Testis (tissue), 3 donors: ENCODE measurements around the gene PRR23B. TPM values are rescaled to one million over a fixed set of nuclear protein-coding genes. Genes with fewer than 3 reads are reported as not detected.

ENCODE experiments used
- DNase-seq: peaks from one replicate; pipeline ENCODE4 v3.0.0-alpha.2; 2019
- H3K27ac ChIP-seq, 2 donors: fragments of 200-600 bp; sonication (generic); one replicate each; pipeline ENCODE4 v1.5.1; 2019
- H3K27me3 ChIP-seq: fragments of 200-600 bp; sonication (generic); one replicate; pipeline ENCODE4 v1.5.1; 2019
- H3K36me3 ChIP-seq: fragments of 200-600 bp; sonication (generic); one replicate; pipeline ENCODE4 v1.5.1; 2017; ENCODE audit warnings: low read depth; ENCODE audit errors: missing control alignments
- H3K4me1 ChIP-seq: fragments of 200-600 bp; sonication (generic); one replicate; pipeline ENCODE4 v1.5.1; 2019
- H3K4me3 ChIP-seq, 2 donors: fragments of 200-600 bp; sonication (generic); one replicate each; pipeline ENCODE4 v1.5.1; 2017 to 2019
- H3K9me3 ChIP-seq: fragments of 200-600 bp; sonication (generic); one replicate; pipeline ENCODE4 v1.5.1; 2017
- CTCF ChIP-seq, 3 experiments: fragments of 450-650 bp in 2 of 3; fragments of 200-600 bp in 1 of 3; sonication (generic) in 1 of 3; IDR thresholded peaks; one replicate each; pipeline ENCODE4 v1.5.1; 2016 to 2019; ENCODE audit warnings: antibody characterized with exemption in 3 of 3, mild to moderate bottlenecking in 2 of 3, moderate library complexity in 1 of 3
- POLR2A ChIP-seq: fragments of 450-650 bp; IDR thresholded peaks from one replicate; pipeline ENCODE4 v1.6.1; 2017; ENCODE audit warnings: antibody characterized with exemption, mild to moderate bottlenecking, moderate library complexity
- WGBS, 2 donors: methylation state at CpG; one replicate each; pipeline ENCODE4 v1.1.5; 2018; 5-methylcytosine and 5-hydroxymethylcytosine counted together
- intact Hi-C: fragments of 100-400 bp; cut with DNase I; formaldehyde crosslinking; loops from one replicate; pipeline ENCODE4 v1.15.1; 2023; ENCODE audit warnings: low total_unique reads
- polyA plus RNA-seq: library from polyadenylated mRNA; stranded (reverse); fragments of 350-450 nt; fragmentation: Illumina TruSeq; extraction: RNeasy Lipid Tissue Mini Kit (QIAGEN cat#74804); gene quantifications from one replicate; pipeline ENCODE4 v1.2.3, GENCODE V29; 2014; ENCODE audit warnings: low read depth, low replicate concordance; ENCODE audit not compliant: insufficient read depth
- total RNA-seq, 2 donors: library from RNA; depleted of rRNA; stranded (reverse); fragments of >200 nt; gene quantifications; one replicate each; pipeline ENCODE4 v1.2.3, GENCODE V29; 2016

The PRR23B gene
- total and polyA plus RNA-seq, 3 donors from 2014 or later, result 0.93 to 3.7 (median 1.8) TPM

GRCh38 chr3:138995706-138996105 lies 25.0 kb downstream of the PRR23B start:
- TF ChIP-seq CTCF (IDR thresholded peaks at IDR 0.05) (no peak), POLR2A (no peak)
- H3K36me3 ChIP-seq, result no peaks in the 10 kb centered on the region
- intact Hi-C loops, result no loop called here
- H3K27ac ChIP-seq, result no peak overlapping the region
- H3K27me3 ChIP-seq, result no peaks in the 10 kb centered on the region
- H3K9me3 ChIP-seq, result no peaks in the 10 kb centered on the region
- no peaks in the 10 kb centered on the region for H3K4me1 ChIP-seq
- DNase-seq, result no peak
- WGBS, 2 donors, result 74 to 84% methylated on average over 1 of the region's 1 CpG
- no peak overlapping the region for H3K4me3 ChIP-seq

DNA sequence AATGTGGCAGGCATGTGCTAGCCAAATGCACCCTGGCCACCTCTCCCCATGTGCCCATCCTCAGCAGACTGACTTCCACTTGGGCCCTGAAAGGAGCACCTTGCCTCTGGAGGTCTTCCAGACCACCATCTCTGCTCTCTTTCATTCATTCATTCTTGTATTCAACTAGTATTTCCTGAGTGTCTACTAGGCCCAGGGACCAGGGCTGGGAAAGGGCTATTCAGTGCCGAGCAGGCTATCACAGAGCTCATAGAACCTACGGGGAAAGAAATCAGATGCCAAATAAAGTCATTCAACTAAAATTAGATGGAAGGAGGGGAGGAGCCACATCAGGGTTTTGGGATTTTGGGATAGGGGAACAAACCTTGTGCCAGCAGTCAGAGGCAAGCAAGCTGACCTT lies 33.5 kb downstream of the PRR23B start:
- intact Hi-C loops, result no loop called here
- 78 to 91% methylated on average over 2 of the region's 2 CpGs for WGBS, 2 donors
- TF ChIP-seq POLR2A, result no peak
- TF ChIP-seq CTCF (IDR thresholded peaks at IDR 0.05), result no peak

GRCh38 chr3:138985932-138986331 lies 34.8 kb downstream of the PRR23B start:
- Histone ChIP-seq H3K4me1 (no peaks in the 10 kb centered on the region), H3K36me3 (no peaks in the 10 kb centered on the region), H3K27me3 (no peaks in the 10 kb centered on the region), H3K4me3 (no peak overlapping the region), H3K27ac (no peak overlapping the region), H3K9me3 (no peaks in the 10 kb centered on the region)
- DNase-seq, result no peak
- 50 to 59% methylated on average over 4 of the region's 4 CpGs for WGBS, 2 donors
- no peak for TF ChIP-seq CTCF (IDR thresholded peaks at IDR 0.05)
- no peak for TF ChIP-seq POLR2A
- intact Hi-C loops, result no loop called here

More for the DNA sequence above, 33.5 kb downstream of the PRR23B start:
- H3K4me3 ChIP-seq, result no peak overlapping the region
- no peak overlapping the region for H3K27ac ChIP-seq
- no peaks in the 10 kb centered on the region for H3K9me3 ChIP-seq
- H3K4me1 ChIP-seq, result no peaks in the 10 kb centered on the region
- DNase-seq, result no peak
- H3K27me3 ChIP-seq, result no peaks in the 10 kb centered on the region
- H3K36me3 ChIP-seq, result no peaks in the 10 kb centered on the region

DNA sequence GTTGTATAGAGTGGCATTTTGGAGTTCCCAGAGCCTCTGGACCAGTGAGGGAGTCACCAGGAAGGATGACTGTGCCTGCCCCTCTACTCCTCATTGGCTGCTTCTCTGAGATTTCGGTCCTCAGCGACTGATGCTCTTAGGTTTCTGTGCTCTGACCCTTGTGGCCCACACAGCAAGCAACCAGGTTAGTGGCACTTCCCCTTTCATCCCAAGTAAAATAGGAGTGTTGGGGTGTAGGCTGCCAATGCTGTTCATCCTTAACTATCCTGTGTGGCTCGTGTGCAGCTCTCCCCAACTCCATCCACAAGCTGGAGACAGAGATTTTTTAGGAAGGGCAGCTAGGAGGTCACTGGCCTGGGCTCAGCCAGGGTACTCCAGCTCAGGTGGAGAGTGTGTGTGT lies 35.9 kb downstream of the PRR23B start:
- H3K4me1 ChIP-seq, result no peaks in the 10 kb centered on the region
- H3K9me3 ChIP-seq, result no peaks in the 10 kb centered on the region
- H3K36me3 ChIP-seq, result no peaks in the 10 kb centered on the region
- H3K4me3 ChIP-seq, result no peak overlapping the region
- no peak overlapping the region for H3K27ac ChIP-seq
- 48 to 64% methylated on average over 3 of the region's 3 CpGs for WGBS, 2 donors
- TF ChIP-seq CTCF (IDR thresholded peaks at IDR 0.05) (no peak), POLR2A (no peak)
- DNase-seq, result no peak
- intact Hi-C loops, result no loop called here
- no peaks in the 10 kb centered on the region for H3K27me3 ChIP-seq

DNA sequence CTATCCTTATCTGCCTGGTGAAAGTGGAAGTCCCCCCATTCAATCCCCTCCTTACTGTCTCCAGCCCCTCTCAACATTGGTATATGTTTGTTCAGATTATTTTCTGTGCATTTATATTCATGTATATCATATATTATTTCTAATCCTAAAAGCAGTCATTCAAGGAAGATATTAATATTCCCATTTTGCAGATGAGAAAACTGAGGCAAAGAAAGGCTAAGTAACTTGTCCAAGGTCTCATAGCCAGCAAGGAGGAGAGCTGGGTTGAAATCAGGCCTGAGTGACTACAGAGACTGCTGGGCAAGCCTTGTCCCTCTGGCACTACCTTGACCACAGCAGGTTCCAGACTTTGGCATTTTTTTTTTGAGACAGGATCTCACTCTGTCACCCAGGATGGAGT lies 44.7 kb downstream of the PRR23B start:
- intact Hi-C loops, result no loop called here

More for the DNA sequence above, 44.7 kb downstream of the PRR23B start:
- no peak for DNase-seq
- no peak for TF ChIP-seq POLR2A
- no peak for TF ChIP-seq CTCF (IDR thresholded peaks at IDR 0.05)
- Histone ChIP-seq H3K27ac (no peak overlapping the region), H3K4me3 (no peak overlapping the region), H3K4me1 (no peaks in the 10 kb centered on the region), H3K9me3 (no peaks in the 10 kb centered on the region), H3K27me3 (no peaks in the 10 kb centered on the region), H3K36me3 (no peaks in the 10 kb centered on the region)
